K562 (cell line): ENCODE measurements around the gene IRF9. TPM values are rescaled to one million over a fixed set of nuclear protein-coding genes. Genes with fewer than 3 reads are reported as not detected.

Experiments used
- ATAC-seq: fragments of 200-7000 bp; cut with Tn5 transposase; 3 replicates; pipeline ENCODE4 v1.9.1; 2020; ENCODE audit warnings: moderate library complexity
- BruUV-seq: library from RNA; stranded (reverse); fragments of 400-500 nt; replicated peaks from 2 replicates; lab custom pipeline; 2021; lab: Mats Ljungman, UMichigan
- CTCF ChIA-PET: fragments of 300-600 bp; formaldehyde crosslinking; extraction: SDS; loops from one replicate; lab custom pipeline; 2021; ENCODE audit warnings: low intra/inter-chr PET ratio; lab: Yijun Ruan, JAX
- POLR2A ChIA-PET: fragments of 300-600, 350-650 bp; sonication (Branson Sonifier 250); formaldehyde crosslinking; extraction: SDS; loops from one replicate; lab custom pipeline; 2021; ENCODE audit warnings: antibody characterized with exemption, inconsistent platforms; lab: Yijun Ruan, JAX
- DNase-seq, 4 experiments: peaks; one replicate each; pipeline versions ENCODE4 v3.0.0 to v3.0.0-alpha.2; 2011 to 2018; ENCODE audit warnings: low spot score in 3 of 4, mixed read lengths in 3 of 4; ENCODE audit errors: extremely low read depth in 1 of 4
- FAIRE-seq: peaks from 2 replicates; lab custom pipeline; 2011; peaks lifted over from hg19 to GRCh38; lab: Jason Lieb, UNC
- H2AFZ ChIP-seq: 2 replicates; pipeline ENCODE4 v1.6.0; 2011; ENCODE audit warnings: low read depth, low read length, control low read depth, inconsistent platforms
- H3K27ac ChIP-seq: fragments of 200-600 bp; 3 replicates; pipeline ENCODE4 v1.8.0; 2011; ENCODE audit warnings: low read depth, mild to moderate bottlenecking, control low read depth, inconsistent platforms, low read length, moderate library complexity, mixed read lengths; ENCODE audit errors: extremely low read depth
- H3K27me3 ChIP-seq, 2 experiments: fragments of 300-600 bp in 1 of 2; 2 replicates in 1 of 2; 3 replicates in 1 of 2; pipeline versions ENCODE4 v1.6.0 to v1.8.0; 2011; ENCODE audit warnings: inconsistent platforms in 2 of 2, low read length in 2 of 2, mild to moderate bottlenecking in 1 of 2, mixed read lengths in 1 of 2, moderate library complexity in 1 of 2; ENCODE audit not compliant: control insufficient read depth in 2 of 2, insufficient read depth in 2 of 2
- H3K36me3 ChIP-seq: fragments of 300-600 bp; 3 replicates; pipeline ENCODE4 v1.8.0; 2011; ENCODE audit warnings: mild to moderate bottlenecking, low read length, inconsistent platforms; ENCODE audit not compliant: control insufficient read depth, insufficient read depth
- H3K4me1 ChIP-seq, 2 experiments: fragments of 200-600 bp in 1 of 2; replicated peaks in 1 of 2; 2 replicates in 1 of 2; 3 replicates in 1 of 2; pipeline versions ENCODE4 v1.5.1 to v1.8.0; 2011; ENCODE audit warnings: inconsistent platforms in 2 of 2, low read length in 2 of 2, mild to moderate bottlenecking in 1 of 2, mixed read lengths in 1 of 2, moderate library complexity in 1 of 2; ENCODE audit not compliant: control insufficient read depth in 2 of 2, insufficient read depth in 2 of 2
- H3K4me2 ChIP-seq: 2 replicates; pipeline ENCODE4 v1.6.1; 2011; ENCODE audit warnings: low read length, control low read depth, inconsistent platforms, mixed read lengths; ENCODE audit not compliant: insufficient read depth
- H3K4me3 ChIP-seq: fragments of 200-600 bp; sonication (generic), shearing (Covaris generic); 2 replicates; pipeline ENCODE4 v1.5.1; 2016; ENCODE audit warnings: control low read depth, inconsistent platforms
- H3K79me2 ChIP-seq: fragments of 200-600 bp; 3 replicates; pipeline ENCODE4 v1.8.0; 2011; ENCODE audit warnings: low read length, inconsistent platforms; ENCODE audit not compliant: control insufficient read depth, insufficient read depth
- H3K9ac ChIP-seq, 2 experiments: 2 replicates each; pipeline versions ENCODE4 v1.6.0 to v1.6.1; 2011; ENCODE audit warnings: low read depth in 2 of 2, low read length in 2 of 2, control low read depth in 1 of 2, inconsistent platforms in 1 of 2, mild to moderate bottlenecking in 1 of 2, mixed read lengths in 1 of 2; ENCODE audit not compliant: insufficient read depth in 1 of 2
- H3K9me1 ChIP-seq: one replicate; pipeline ENCODE4 v1.6.0; 2011; ENCODE audit warnings: inconsistent platforms, mild to moderate bottlenecking, low read length, moderate library complexity; ENCODE audit not compliant: control insufficient read depth, insufficient read depth
- H3K9me3 ChIP-seq: replicated peaks from 2 replicates; pipeline ENCODE4 v1.5.1; 2011; ENCODE audit warnings: low read depth, low read length, inconsistent platforms; ENCODE audit not compliant: control insufficient read depth, insufficient read depth
- H4K20me1 ChIP-seq: replicated peaks from 2 replicates; pipeline ENCODE4 v1.6.1; 2011; ENCODE audit warnings: low read length, inconsistent platforms, mixed read lengths; ENCODE audit not compliant: control insufficient read depth, insufficient read depth
- CBFA2T3 ChIP-seq: fragments of 450-650 bp; IDR thresholded peaks from 2 replicates; pipeline ENCODE4 v1.6.1; 2017
- SMAD3 ChIP-seq: fragments of 450-650 bp; formaldehyde crosslinking; conservative IDR thresholded peaks from 2 replicates; pipeline ENCODE4 v1.4.0; 2020; ENCODE audit warnings: mild to moderate bottlenecking
- ZFX ChIP-seq: sonication (generic); formaldehyde crosslinking; IDR thresholded peaks from 2 replicates; pipeline ENCODE4 v1.8.0; 2022; ENCODE audit warnings: mild to moderate bottlenecking, missing genetic modification reagents, moderate library complexity
- ZNF316 ChIP-seq: fragments of 450-650 bp; IDR thresholded peaks from 2 replicates; pipeline ENCODE4 v1.6.1; 2016
- WGBS: fragments of 100-300 bp; shearing (Covaris generic); methylation state at CpG from one replicate; pipeline ENCODE4 v1.1.6; 2016; ENCODE audit warnings: low coverage, mixed read lengths; ENCODE audit not compliant: insufficient coverage; ENCODE audit errors: missing lambda C conversion rate; 5-methylcytosine and 5-hydroxymethylcytosine counted together
- in situ Hi-C: fragments of 300-500 bp; cut with MboI; formaldehyde crosslinking; loops from 4 replicates; pipeline ENCODE4 v1.15.0; 2018; ENCODE audit warnings: inconsistent platforms, mixed read lengths
- intact Hi-C: fragments of 100-400 bp; cut with micrococcal nuclease; formaldehyde crosslinking; loops from 2 replicates; pipeline ENCODE4 v1.14.2; 2022
- polyA plus RNA-seq, 8 experiments: library from polyadenylated mRNA; depleted of rRNA in 4 of 8; stranded (reverse) in 5 of 8; unstranded in 3 of 8; fragments of >200 nt; fragmentation: Nextera tagmentation in 2 of 8; fragmentation: Illumina TruSeq in 1 of 8; extraction: Ambion mirVana in 2 of 8; extraction: Trizol in 1 of 8; gene quantifications; 2 replicates each; pipeline versions ENCODE4 v1.2.1 to v1.2.3, GENCODE V29; 2011 to 2014; ENCODE audit warnings: inconsistent platforms in 1 of 8, missing spikeins in 1 of 8
- total RNA-seq, 7 experiments: library from RNA; depleted of rRNA in 6 of 7; stranded (reverse); fragments of >200 nt in 6 of 7; fragmentation: Illumina TruSeq in 2 of 7; extraction: Trizol in 2 of 7; gene quantifications; 2 replicates each; pipeline versions ENCODE4 v1.2.1 to v1.2.3, GENCODE V29; 2011 to 2021; ENCODE audit warnings: low replicate concordance in 1 of 7

IRF9 gene
- total and polyA plus RNA-seq, 9 of the 15 experiments (the other 6 are each of a cell fraction or from before 2014, with no cell fraction given): 0.79 to 14.8 (median 6.1) TPM

DNA sequence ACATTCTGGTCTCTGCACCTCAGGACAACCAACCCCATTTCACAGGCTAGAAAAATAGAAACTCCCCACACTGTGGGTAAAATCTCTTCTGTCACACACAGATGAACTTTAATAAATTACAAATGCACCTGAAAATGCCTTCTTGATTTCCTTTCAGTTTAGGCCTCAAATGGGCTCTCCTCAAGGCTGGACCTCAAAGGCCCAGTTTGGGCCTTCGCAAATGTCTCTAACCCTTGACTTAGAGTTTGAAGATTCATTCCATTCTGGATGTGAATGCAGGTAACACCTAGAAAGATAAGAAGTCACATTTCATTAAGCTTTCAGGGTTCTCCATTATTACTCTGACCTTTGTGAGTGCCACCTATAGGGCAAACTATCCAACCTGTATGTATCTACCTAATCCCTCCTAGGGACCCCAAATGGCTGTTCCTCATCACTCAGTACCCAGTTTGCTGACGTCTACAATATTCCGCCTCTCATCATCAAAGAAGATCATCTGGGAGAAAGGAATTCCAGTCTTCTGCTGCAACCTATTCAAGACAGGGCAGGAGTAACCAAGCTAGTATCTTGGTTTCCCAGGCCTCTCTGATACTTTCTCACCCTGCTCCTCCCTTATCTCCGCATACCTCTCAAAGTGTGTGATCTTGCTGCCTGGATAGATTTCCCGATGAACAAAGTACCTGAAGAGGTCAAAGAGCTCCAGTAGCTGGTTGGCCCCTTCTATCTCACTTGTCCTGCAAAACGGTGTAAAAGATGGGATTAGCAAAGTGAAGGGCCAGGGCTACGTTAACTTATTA lies 53.0 kb downstream of the IRF9 start:
- H3K27me3 ChIP-seq: no peaks in the 10 kb centered on the region
- H3K9ac ChIP-seq: peak overlapping the region; percentile 95 to 96; a peak in 3 of 4 replicates
- in situ Hi-C loops (no loop called here), intact Hi-C loops (no loop called here)
- H3K9me1 ChIP-seq: no peaks in the 10 kb centered on the region
- peaks cover 26% of the 10 kb centered on the region for H3K79me2 ChIP-seq
- H3K36me3 ChIP-seq: peaks cover 40% of the 10 kb centered on the region; the same call in 2 of the 3 replicates
- ChIA-PET CTCF (no interaction called here), POLR2A (interaction anchor here (0.5 to 3.6 kb wide), 12 partner anchors 10 to 279 kb away, joined by 3 to 21 read pairs (median 3); partner anchors contain the start of genes CIDEB, DCAF11 and TM9SF1)
- DNase-seq (no peak), ATAC-seq (no peak), FAIRE-seq (no peak)
- H3K9me3 ChIP-seq: no peaks in the 10 kb centered on the region
- H3K4me1 ChIP-seq: peaks cover 4 to 11% of the 10 kb centered on the region in 2 experiments; a peak in 4 of 5 replicates
- peak overlapping the region; percentile 94 for H3K4me2 ChIP-seq
- BruUV-seq: TSS peak; percentile 96
- H2AFZ ChIP-seq: peak overlapping the region; percentile 94
- H3K4me3 ChIP-seq: peak overlapping the region; percentile 85
- no peaks in the 10 kb centered on the region for H4K20me1 ChIP-seq
- TF ChIP-seq ZFX (CRISPR knock-in tag): peak; percentile 45
- TF ChIP-seq CBFA2T3: peak; percentile 40
- no peak for TF ChIP-seq SMAD3 (CRISPR knock-in tag)
- TF ChIP-seq ZNF316: 0 out of 2 replicates have a peak, but pooled peaks have one; percentile 28
- H3K27ac ChIP-seq: peak overlapping the region; percentile 98
- 46% methylated on average over 7 of the region's 7 CpGs for WGBS
